PFSK-1 (cell line): ENCODE measurements around the gene KREMEN1.

ENCODE experiments used
- FOXP2 ChIP-seq: optimal IDR thresholded peaks from 2 replicates; pipeline ENCODE3; 2011; ENCODE audit warnings: borderline replicate concordance, control low read depth, inconsistent platforms; ENCODE audit not compliant: insufficient read depth; ENCODE audit errors: extremely low read length, extremely low read depth
- POLR2AphosphoS5 ChIP-seq: IDR thresholded peaks from 2 replicates; pipeline ENCODE4 v1.6.1; 2012; ENCODE audit warnings: low read depth, mild to moderate bottlenecking, control low read depth, low read length, moderate library complexity
- REST ChIP-seq, 2 experiments: IDR thresholded peaks; 2 replicates each; pipeline versions ENCODE4 v1.6.1 to v1.8.0; 2011 to 2012; ENCODE audit warnings: low read depth in 2 of 2, low read length in 2 of 2, control low read depth in 1 of 2, inconsistent platforms in 1 of 2, mild to moderate bottlenecking in 1 of 2, moderate library complexity in 1 of 2; ENCODE audit not compliant: insufficient read depth in 1 of 2
- SIN3A ChIP-seq: IDR thresholded peaks from 2 replicates; pipeline ENCODE4 v1.6.1; 2012; ENCODE audit warnings: mild to moderate bottlenecking, low read length, moderate library complexity, borderline replicate concordance; ENCODE audit not compliant: insufficient read depth
- TAF1 ChIP-seq: IDR thresholded peaks from 2 replicates; pipeline ENCODE4 v1.6.1; 2012; ENCODE audit warnings: low read length, control low read depth, borderline replicate concordance; ENCODE audit not compliant: insufficient read depth

GRCh38 chr22:29150701-29151100 lies 77.9 kb downstream of the KREMEN1 start:
- TF ChIP-seq POLR2AphosphoS5 (no peak), TAF1 (no peak), REST (IDR thresholded peaks at IDR 0.05; ENCODE audit: insufficient read depth in 1 of 2, low read depth in 2 of 2, low read length in 2 of 2) (no peak), SIN3A (no peak), FOXP2 (no peak)
